ENCODE measurements around the gene TADA3.
"Not testable (repeated sequence)": the region's sequence is repeated elsewhere in the genome, so short reads cannot be mapped to it uniquely, and the experiment has no call there.

Gene TADA3

DNA sequence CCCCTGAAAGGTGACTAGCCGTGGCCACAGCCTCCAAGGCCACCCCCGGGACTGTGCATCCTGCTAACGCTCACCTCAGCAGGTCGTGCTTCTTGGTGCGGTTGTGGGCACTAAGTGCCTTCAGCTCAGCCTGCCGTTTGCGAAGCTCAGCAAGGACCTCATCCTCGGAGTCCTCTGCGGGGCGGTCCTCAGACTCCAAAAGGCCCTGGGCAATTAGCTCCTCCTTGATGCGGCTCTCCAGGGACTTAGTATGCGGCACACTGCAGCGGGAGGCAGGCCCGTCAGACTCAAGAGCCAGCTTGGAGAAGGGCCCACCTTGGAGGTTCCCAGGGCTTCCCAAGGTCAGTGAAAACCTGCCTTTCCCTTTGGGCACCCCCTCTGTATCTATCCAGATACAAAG, 8.3 kb downstream of the TADA3 start:
- DNase-seq (ENCODE audit: low read depth in 2 of 2), result no peak

- no peak for DNase-seq (ENCODE audit: low read depth in 2 of 2)
Observed at GRCh38 chr3:9782770-9783169, 9.5 kb downstream of the TADA3 start.

- DNase-seq (ENCODE audit: low read depth in 2 of 2), result no peak
Observed at GRCh38 chr3:9781978-9782603, 10.2 kb downstream of the TADA3 start.

DNA sequence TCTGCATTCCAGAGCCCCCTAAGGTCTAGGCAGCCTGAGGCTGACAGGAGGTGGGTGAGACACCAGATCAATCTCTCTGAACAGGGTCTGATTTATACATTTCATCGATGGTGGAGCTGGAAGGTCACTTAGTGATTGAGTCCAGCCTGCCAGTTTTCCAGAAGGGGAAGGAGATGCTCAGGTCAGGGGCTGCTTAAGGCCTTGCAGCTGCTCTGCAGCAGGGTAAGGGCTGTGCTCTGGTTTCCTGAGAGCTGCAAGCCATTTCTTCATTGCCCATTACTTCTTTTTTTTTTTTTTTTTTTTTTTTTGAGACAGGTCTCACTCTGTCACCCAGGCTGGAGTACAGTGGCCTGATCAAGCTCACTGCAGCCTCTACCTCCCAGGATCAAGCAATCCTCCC, 10.7 kb downstream of the TADA3 start:
- DNase-seq (ENCODE audit: low read depth in 2 of 2), result no peak

- no peak for DNase-seq (ENCODE audit: low read depth in 2 of 2)
Observed at GRCh38 chr3:9780910-9781309, 11.4 kb downstream of the TADA3 start.

DNA sequence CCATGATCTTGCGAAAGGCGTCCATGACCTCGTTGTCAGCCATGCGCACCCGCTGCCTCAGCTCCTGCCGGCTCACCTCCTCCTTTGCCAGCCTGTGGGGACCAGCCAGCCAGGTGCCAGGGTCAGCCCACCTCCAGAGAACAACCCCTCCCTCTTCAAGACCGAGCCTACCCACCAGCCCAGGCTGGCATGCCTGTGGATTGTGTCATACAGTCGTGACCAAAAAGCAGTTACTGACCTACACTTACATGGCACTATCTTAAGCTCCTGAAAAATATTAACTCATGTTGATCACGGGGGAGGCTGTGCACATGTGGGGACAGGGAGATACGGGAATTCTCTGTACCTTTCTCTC, 11.8 kb downstream of the TADA3 start:
- no peak for DNase-seq (ENCODE audit: low read depth in 2 of 2)

- DNase-seq (ENCODE audit: low read depth in 2 of 2), result no peak
Observed at GRCh38 chr3:9779721-9780457, 12.4 kb downstream of the TADA3 start.

DNA sequence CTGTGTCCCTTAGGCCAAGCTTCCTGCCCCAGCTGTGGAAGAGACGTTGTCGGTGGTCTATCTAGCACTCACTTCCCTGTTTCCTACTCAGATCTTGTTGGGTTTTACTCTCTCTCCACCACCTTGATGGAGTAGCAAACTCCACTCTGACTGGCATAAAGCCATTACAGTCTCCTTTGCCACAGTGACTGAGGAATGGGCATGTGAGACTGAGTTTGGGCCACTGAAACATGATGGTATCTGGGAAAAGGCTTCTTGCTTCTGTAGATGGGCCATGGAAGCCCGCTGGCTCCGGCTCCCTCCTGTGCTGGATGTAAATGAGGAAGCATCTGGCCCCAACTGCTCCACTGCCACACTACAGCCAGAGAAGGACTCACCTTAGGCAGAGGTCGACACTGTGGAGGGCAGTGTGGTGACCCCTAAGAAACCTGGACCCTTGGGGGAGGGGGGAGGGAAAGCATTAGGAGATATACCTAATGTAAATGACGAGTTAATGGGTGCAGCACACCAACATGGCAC, 13.1 kb downstream of the TADA3 start:
- no peak for DNase-seq (ENCODE audit: low read depth in 2 of 2)

DNA sequence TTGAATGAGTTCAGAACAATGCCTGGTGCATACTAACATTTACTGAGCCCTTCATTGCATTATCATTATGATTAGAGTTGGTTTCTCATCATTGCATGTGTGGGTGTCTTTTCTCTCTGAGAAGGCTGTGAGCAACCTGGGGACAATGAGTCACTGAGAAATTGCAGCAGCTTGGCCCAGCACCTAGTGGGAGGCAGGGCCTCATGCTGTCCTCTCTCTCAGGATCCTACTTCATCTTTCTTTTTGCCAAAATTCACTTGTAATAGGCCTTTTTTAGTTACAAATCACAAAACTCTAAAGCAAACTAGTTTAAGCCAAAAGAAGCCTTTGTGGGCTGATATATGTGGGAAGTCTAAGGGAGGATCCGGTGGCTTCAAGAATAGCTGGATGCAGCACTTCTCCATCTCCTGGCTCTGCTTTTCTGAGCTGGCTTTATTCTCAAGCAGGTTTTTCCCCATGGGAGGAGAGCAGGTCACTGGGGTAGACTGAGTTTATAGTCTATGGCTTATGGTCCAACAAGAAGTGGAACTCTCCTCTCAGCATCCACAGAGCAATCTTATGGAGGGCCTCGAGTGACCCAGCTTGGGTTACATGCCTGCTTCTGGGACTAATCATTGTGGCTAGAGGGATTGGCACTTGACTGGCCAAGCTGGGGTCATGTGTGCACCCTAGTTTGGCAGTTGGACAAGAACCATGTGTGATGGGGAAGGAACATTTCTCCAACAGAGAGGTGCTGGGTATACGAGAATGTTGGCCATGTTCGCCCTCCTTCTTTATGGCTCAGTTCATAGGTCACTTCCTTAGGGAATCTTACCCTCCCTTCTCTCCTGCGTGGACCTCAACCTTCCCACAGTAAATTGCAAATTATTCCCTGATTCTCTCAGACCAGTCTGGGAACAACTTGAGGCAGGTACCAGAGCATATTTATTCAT, 13.9 kb downstream of the TADA3 start:
- DNase-seq (ENCODE audit: low read depth in 2 of 2), result no peak

DNA sequence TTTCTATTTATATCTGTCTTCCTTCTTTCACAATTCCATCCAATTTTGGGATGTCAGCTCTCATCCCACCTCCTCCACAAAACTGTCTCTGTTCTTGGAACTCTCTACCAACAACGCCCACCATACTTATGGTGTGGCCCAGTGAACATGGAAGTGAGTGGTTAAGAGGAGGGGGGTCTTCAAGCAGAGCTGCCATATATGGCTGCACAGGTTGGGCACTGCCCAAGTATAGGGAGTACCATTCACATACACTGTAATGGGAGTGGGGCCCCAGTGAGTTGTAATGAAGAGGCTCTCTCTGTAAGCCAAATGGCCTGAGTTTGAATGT, 14.6 kb downstream of the TADA3 start:
- no peak for DNase-seq (ENCODE audit: low read depth in 2 of 2)

DNA sequence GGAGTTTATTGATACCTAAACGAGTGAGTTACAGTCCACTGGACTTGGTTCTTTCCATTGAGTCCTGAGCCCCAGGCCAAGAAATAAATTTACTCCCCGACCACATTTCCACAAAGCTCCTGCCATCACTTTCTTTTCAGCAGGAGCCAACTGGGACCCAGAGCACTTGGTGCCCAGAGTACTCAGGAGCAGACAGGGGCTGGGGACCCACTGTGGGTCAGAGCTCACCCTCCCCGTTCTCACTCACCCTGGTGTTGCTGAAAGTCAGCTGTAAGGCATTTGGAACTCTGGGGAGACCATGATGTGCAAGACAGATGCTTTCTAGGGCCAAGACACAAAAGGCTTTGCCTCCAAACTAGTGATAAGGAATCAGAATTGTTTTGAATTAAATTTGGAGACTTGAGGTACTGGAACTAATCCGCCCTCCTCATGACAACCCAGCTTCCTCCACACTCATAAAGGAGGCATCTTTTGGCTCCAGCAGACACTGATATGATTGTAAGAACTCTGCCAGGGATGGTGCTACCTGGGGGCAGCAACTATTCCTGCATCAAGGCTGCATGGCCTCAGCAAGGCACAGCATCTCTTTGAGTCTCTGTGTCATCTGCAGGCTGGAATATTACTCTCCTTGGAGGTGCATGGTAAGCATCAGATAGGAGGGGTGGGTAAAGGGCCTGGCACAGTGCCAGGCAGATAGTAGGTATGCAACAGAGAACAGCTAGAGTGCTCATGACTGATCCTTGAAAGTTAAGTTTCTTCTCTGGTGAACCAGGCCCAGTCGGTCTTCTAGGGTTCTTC, 15.2 kb downstream of the TADA3 start:
- DNase-seq (ENCODE audit: low read depth in 2 of 2), result no peak

DNA sequence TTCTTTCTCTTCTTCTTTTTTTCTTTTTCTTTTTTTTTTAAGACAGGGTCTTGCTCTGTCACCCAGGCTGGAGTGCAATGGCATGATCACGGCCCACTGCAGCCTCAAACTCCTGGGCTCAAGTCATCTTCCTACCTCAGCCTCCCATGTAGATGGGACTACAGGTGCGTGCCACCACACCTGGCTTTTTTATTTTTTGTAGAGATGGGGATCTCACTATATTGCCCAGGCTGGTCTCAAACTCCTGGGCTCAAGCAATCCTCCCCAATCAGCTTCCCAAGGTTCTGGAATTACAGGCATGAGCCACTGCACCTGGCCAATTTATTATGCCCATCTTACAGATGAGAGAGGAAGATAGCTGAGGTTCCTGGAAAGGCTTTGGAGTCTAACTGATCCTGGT, 21.3 kb downstream of the TADA3 start:
- DNase-seq (ENCODE audit: low read depth in 2 of 2), result not testable (repeated sequence)

GRCh38 chr3:9770276-9770812, 21.9 kb downstream of the TADA3 start:
- DNase-seq (ENCODE audit: low read depth in 2 of 2), result no peak

- DNase-seq (ENCODE audit: low read depth in 2 of 2), result peak in 1 of 2 donors; percentile 35
Observed at GRCh38 chr3:9769426-9770275, 22.6 kb downstream of the TADA3 start, which contains the start of gene CAMK1. TSS of gene CAMK1 (minus strand) at chr3:9769947. CDS start at chr3:9767749, 2,198 bp downstream.

- no peak for DNase-seq (ENCODE audit: low read depth in 2 of 2)
Observed at GRCh38 chr3:9769012-9769411, 23.3 kb downstream of the TADA3 start.

GRCh38 chr3:9768141-9768775, 24.0 kb downstream of the TADA3 start:
- no peak for DNase-seq (ENCODE audit: low read depth in 2 of 2)

- DNase-seq (ENCODE audit: low read depth in 2 of 2), result no peak
Observed at GRCh38 chr3:9767418-9767817, 24.9 kb downstream of the TADA3 start.

GRCh38 chr3:9765865-9766264, 26.4 kb downstream of the TADA3 start:
- DNase-seq (ENCODE audit: low read depth in 2 of 2), result no peak

DNA sequence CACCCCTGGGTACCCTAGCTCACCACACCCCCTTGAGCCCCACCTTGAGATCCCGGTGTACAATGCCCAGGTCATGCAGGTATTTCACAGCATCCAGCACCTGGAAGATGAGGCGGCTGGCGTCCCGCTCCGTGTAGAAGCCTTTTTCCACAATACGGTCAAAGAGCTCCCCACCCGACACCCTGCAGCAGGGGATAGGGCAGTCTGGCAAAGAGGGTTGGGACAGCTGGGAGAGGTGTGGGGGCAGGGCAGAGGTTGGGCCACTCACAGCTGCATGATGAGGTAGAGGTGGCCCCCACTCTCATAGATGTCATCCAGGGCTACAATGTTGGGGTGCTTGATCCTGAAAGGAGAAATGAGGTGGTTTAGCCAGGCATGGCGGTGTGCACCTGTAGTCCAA, 29.4 kb downstream of the TADA3 start:
- no peak for DNase-seq (ENCODE audit: low read depth in 2 of 2)

DNA sequence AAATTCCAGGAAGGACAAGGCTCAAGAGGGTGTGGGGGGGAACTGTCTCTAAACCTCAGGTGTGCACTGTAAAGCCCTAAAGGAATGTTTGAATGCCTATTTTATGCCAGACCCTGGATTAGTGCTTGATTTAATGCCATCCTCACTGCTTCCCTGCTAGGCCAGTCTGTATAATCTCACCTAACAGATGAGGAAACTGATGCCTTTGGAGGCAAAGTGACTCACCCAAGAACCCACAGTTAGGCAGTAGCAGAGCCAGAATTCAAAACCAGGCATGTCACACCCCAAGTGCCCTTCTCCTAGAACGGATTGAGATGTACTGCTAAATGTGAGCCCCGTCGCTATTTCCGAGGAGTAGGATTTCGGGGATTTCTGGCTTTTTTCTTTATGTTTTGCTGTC, 30.4 kb downstream of the TADA3 start:
- DNase-seq (ENCODE audit: low read depth in 2 of 2), result no peak

All from stimulated activated CD4-positive, alpha-beta T cell treated with anti-CD3 and anti-CD28 coated beads, Interleukin-1b, Interleukin-23, amount 100 ng/mL, for 1 hour (primary cell).